ENCODE measurements around the gene PPP2CA. TPM values are rescaled to one million over a fixed set of nuclear protein-coding genes. Genes with fewer than 3 reads are reported as not detected.

The PPP2CA gene
- total and polyA plus RNA-seq, 2 of the 8 experiments (the other 6 are each of a cell fraction or from before 2014, with no cell fraction given): 75.0 to 205 TPM

DNA sequence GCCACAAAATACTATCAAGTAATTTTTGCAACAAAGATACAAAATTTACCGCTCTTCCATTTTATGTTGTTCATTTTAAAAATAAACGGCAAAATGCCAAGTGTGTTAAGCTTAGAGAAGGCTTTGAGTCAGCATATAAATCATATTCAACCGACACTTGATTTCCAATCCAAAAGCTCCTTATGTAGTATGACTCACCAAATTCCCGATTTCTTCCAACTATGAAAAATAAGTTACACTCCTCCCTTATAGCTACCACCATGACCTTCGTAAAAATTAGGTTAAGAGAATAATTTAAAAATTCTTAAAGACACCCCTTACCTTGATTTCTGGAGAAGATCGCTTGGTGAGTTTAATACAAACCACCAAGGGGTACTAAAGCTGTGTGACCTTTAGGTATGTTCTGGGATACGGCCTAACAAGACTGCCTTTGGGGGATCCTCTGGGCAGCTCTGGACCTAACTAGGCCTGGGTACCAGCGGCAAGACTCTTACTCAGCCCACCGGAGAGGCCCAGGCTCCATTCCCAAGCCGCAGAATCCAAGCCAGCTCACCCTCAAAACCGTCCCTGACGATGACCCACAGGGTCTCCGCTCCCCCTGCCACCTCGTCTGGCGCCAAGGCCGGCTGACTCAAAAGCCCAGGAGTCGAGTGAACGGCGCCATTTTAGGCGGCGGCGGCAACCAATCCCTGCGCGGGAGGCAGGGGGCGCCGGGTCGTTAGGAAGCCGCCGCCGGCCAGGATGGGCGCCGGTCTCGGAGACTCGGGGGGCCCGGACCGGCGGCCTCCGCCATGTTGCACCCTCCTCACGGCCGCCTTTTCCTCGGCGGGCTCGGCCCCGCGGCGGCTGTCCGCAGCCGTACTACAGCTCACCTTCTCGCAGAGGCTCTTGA is 739 bp downstream of the PPP2CA start (continued):
- TF ChIP-seq RFX5 (IDR thresholded peaks at IDR 0.05; ENCODE audit: borderline replicate concordance, low read depth, low read length): no peak
- TF ChIP-seq SIX5 (IDR thresholded peaks at IDR 0.05; ENCODE audit: low read depth, low read length): no peak
- peak; percentile 18; the same call in 1 of the 2 replicates for TF ChIP-seq CHD1 (IDR thresholded peaks at IDR 0.05; ENCODE audit: low read depth, low read length)
- TF ChIP-seq, protein P1, sequence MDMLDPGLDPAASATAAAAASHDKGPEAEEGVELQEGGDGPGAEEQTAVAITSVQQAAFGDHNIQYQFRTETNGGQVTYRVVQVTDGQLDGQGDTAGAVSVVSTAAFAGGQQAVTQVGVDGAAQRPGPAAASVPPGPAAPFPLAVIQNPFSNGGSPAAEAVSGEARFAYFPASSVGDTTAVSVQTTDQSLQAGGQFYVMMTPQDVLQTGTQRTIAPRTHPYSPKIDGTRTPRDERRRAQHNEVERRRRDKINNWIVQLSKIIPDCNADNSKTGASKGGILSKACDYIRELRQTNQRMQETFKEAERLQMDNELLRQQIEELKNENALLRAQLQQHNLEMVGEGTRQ (IDR thresholded peaks at IDR 0.05; ENCODE audit: low read length): no peak
- peak; percentile 18 for TF ChIP-seq SAP30 (IDR thresholded peaks at IDR 0.05; ENCODE audit: insufficient read depth, insufficient replicate concordance, low read length)
- TF ChIP-seq FOSL1 (IDR thresholded peaks at IDR 0.05; ENCODE audit: insufficient read depth, low read depth, low read length): no peak
- TF ChIP-seq, protein P2, sequence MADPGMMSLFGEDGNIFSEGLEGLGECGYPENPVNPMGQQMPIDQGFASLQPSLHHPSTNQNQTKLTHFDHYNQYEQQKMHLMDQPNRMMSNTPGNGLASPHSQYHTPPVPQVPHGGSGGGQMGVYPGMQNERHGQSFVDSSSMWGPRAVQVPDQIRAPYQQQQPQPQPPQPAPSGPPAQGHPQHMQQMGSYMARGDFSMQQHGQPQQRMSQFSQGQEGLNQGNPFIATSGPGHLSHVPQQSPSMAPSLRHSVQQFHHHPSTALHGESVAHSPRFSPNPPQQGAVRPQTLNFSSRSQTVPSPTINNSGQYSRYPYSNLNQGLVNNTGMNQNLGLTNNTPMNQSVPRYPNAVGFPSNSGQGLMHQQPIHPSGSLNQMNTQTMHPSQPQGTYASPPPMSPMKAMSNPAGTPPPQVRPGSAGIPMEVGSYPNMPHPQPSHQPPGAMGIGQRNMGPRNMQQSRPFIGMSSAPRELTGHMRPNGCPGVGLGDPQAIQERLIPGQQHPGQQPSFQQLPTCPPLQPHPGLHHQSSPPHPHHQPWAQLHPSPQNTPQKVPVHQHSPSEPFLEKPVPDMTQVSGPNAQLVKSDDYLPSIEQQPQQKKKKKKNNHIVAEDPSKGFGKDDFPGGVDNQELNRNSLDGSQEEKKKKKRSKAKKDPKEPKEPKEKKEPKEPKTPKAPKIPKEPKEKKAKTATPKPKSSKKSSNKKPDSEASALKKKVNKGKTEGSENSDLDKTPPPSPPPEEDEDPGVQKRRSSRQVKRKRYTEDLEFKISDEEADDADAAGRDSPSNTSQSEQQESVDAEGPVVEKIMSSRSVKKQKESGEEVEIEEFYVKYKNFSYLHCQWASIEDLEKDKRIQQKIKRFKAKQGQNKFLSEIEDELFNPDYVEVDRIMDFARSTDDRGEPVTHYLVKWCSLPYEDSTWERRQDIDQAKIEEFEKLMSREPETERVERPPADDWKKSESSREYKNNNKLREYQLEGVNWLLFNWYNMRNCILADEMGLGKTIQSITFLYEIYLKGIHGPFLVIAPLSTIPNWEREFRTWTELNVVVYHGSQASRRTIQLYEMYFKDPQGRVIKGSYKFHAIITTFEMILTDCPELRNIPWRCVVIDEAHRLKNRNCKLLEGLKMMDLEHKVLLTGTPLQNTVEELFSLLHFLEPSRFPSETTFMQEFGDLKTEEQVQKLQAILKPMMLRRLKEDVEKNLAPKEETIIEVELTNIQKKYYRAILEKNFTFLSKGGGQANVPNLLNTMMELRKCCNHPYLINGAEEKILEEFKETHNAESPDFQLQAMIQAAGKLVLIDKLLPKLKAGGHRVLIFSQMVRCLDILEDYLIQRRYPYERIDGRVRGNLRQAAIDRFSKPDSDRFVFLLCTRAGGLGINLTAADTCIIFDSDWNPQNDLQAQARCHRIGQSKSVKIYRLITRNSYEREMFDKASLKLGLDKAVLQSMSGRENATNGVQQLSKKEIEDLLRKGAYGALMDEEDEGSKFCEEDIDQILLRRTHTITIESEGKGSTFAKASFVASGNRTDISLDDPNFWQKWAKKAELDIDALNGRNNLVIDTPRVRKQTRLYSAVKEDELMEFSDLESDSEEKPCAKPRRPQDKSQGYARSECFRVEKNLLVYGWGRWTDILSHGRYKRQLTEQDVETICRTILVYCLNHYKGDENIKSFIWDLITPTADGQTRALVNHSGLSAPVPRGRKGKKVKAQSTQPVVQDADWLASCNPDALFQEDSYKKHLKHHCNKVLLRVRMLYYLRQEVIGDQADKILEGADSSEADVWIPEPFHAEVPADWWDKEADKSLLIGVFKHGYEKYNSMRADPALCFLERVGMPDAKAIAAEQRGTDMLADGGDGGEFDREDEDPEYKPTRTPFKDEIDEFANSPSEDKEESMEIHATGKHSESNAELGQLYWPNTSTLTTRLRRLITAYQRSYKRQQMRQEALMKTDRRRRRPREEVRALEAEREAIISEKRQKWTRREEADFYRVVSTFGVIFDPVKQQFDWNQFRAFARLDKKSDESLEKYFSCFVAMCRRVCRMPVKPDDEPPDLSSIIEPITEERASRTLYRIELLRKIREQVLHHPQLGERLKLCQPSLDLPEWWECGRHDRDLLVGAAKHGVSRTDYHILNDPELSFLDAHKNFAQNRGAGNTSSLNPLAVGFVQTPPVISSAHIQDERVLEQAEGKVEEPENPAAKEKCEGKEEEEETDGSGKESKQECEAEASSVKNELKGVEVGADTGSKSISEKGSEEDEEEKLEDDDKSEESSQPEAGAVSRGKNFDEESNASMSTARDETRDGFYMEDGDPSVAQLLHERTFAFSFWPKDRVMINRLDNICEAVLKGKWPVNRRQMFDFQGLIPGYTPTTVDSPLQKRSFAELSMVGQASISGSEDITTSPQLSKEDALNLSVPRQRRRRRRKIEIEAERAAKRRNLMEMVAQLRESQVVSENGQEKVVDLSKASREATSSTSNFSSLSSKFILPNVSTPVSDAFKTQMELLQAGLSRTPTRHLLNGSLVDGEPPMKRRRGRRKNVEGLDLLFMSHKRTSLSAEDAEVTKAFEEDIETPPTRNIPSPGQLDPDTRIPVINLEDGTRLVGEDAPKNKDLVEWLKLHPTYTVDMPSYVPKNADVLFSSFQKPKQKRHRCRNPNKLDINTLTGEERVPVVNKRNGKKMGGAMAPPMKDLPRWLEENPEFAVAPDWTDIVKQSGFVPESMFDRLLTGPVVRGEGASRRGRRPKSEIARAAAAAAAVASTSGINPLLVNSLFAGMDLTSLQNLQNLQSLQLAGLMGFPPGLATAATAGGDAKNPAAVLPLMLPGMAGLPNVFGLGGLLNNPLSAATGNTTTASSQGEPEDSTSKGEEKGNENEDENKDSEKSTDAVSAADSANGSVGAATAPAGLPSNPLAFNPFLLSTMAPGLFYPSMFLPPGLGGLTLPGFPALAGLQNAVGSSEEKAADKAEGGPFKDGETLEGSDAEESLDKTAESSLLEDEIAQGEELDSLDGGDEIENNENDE (IDR thresholded peaks at IDR 0.05; ENCODE audit: insufficient replicate concordance, low read length): no peak
- no peak for TF ChIP-seq CHD2 (IDR thresholded peaks at IDR 0.05; ENCODE audit: low read length)
